Measurements from ENCODE around the gene ZDHHC24. TPM values are rescaled to one million over a fixed set of nuclear protein-coding genes. Genes with fewer than 3 reads are reported as not detected.

ZDHHC24 gene
- total RNA-seq, 1 experiment from 2014 or later: 9.7 TPM

DNA sequence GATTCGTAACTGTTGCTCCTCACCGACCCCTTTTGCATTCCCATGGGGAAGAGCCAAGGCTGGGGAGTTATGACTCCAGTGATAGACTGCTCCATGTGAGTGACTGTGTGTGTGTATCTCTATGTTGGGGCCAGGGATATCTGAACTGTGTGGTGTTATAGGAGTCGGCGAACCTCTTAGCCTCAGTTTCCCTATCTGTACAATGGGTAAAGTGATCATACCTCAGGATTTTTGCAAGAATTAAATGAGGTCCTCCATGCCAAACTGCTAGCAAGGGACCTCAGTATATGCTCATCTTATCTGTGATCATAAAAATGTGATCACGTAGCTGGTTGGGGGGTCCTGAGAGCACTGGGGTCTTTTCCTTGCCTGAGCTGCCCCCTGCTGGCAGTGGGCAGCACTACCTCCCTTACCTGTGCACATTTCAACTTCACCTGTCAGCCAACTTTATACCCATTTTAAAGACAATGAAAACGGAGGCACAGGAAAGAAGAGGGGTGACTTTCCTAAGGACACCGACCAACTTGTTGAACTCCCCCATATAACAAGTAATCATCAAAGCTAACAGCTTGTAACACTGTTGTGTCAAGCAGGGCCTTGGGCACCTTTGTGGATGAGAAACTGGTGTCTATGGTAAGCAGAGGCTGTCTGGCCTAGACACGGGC is 67.0 kb downstream of the ZDHHC24 start:
- POLR2A ChIA-PET (ENCODE audit: low non-redundant PET): interaction anchor here (0.7 kb wide), 1 partner anchor 647 kb away, joined by 3 read pairs; no protein-coding TSS in a partner anchor
- CTCF ChIA-PET: interaction anchor here (0.8 to 1.5 kb wide), 6 partner anchors 12 to 200 kb away, joined by 3 to 12 read pairs (median 3); partner anchors contain the start of gene PELI3
- no peaks in the 10 kb centered on the region for H3K4me1 ChIP-seq (ENCODE audit: insufficient read depth, low read length, poor library complexity, severe bottlenecking)
- peaks cover 10% of the 10 kb centered on the region for H3K36me3 ChIP-seq (ENCODE audit: insufficient read depth, low read length, poor library complexity, severe bottlenecking)
- peak overlapping the region; percentile 87 for H3K4me3 ChIP-seq (ENCODE audit: low read depth, low read length, poor library complexity, severe bottlenecking)
- H3K27ac ChIP-seq (ENCODE audit: low read depth, low read length, poor library complexity, severe bottlenecking): peak overlapping the region; percentile 91
- intact Hi-C loops (cut with micrococcal nuclease; ENCODE audit: unreplicated experiment): loop anchor here (1.0 kb wide), 1 partner anchor 71 kb away; no protein-coding TSS in a partner anchor
- DNase-seq (ENCODE audit: low spot score): peak; percentile 47
- no peak for TF ChIP-seq EZH2 (IDR thresholded peaks at IDR 0.05; ENCODE audit: borderline replicate concordance, low read depth, low read length, poor library complexity, severe bottlenecking)
- TF ChIP-seq, protein P1, sequence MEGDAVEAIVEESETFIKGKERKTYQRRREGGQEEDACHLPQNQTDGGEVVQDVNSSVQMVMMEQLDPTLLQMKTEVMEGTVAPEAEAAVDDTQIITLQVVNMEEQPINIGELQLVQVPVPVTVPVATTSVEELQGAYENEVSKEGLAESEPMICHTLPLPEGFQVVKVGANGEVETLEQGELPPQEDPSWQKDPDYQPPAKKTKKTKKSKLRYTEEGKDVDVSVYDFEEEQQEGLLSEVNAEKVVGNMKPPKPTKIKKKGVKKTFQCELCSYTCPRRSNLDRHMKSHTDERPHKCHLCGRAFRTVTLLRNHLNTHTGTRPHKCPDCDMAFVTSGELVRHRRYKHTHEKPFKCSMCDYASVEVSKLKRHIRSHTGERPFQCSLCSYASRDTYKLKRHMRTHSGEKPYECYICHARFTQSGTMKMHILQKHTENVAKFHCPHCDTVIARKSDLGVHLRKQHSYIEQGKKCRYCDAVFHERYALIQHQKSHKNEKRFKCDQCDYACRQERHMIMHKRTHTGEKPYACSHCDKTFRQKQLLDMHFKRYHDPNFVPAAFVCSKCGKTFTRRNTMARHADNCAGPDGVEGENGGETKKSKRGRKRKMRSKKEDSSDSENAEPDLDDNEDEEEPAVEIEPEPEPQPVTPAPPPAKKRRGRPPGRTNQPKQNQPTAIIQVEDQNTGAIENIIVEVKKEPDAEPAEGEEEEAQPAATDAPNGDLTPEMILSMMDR (conservative IDR thresholded peaks at IDR 0.05; ENCODE audit: low read depth, low read length): peak; percentile 94
- H3K27me3 ChIP-seq (replicated peaks; ENCODE audit: insufficient read depth, low read depth, low read length, poor library complexity): no peaks in the 10 kb centered on the region
- H3K9me3 ChIP-seq (ENCODE audit: low read depth, low read length, poor library complexity, severe bottlenecking): no peaks in the 10 kb centered on the region
- no TSS peak for BruUV-seq (replicated peaks)

DNA sequence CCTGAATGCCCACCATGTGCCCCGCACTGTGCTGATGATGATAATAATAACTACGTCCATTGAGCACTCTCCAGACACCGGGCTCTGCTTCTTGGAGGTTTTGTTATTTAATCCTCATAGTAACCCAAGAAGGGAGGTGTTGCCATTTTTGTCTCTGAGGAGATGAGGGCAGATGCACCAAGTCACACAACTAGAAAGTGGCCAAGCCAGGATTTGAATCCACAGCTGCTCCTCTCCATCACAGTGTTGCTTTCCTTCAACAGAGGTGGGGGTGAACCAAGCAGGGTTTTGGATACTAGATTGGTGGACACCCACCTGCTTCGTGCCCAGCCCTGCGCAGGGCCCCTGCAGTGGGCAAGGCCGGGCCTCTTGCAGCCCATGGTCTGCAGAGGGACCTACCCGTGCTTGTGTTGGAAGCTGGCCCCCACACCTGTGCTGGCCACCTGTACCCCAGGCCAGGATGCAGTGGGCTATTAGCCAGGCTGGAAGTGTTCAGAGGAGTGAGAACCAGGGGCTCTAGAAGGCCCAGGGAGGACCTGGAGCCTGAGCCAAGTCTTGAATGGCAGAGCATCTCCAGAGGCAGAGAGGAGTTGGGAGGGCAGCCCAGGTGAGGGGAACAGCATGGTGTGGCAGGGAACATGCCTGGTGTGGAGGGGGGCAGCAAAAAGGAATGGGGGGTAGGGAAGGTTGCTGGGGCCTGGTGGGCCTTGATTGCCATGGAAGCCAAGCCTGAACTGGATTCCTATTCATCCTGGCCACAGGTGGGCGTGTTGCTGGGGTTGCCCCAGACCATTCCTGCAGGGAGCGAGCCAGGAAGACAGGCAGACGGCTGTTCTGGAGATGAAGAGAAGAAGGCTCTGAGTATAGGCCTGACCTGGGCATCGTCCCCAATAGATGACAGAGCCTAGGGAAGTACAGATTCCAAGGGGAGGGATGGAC is 68.3 kb downstream of the ZDHHC24 start:
- DNase-seq (ENCODE audit: low spot score): no peak
- intact Hi-C loops (cut with micrococcal nuclease; ENCODE audit: unreplicated experiment): no loop called here
- no peaks in the 10 kb centered on the region for H3K4me1 ChIP-seq (ENCODE audit: insufficient read depth, low read length, poor library complexity, severe bottlenecking)
- ChIA-PET CTCF (no interaction called here), POLR2A (ENCODE audit: low non-redundant PET) (no interaction called here)
- no peak overlapping the region for H3K27ac ChIP-seq (ENCODE audit: low read depth, low read length, poor library complexity, severe bottlenecking)
- H3K4me3 ChIP-seq (ENCODE audit: low read depth, low read length, poor library complexity, severe bottlenecking): no peak overlapping the region
- H3K36me3 ChIP-seq (ENCODE audit: insufficient read depth, low read length, poor library complexity, severe bottlenecking): peaks cover 17% of the 10 kb centered on the region
- TF ChIP-seq EZH2 (IDR thresholded peaks at IDR 0.05; ENCODE audit: borderline replicate concordance, low read depth, low read length, poor library complexity, severe bottlenecking): no peak
- TF ChIP-seq, protein P1 (conservative IDR thresholded peaks at IDR 0.05; ENCODE audit: low read depth, low read length): no peak
- BruUV-seq (replicated peaks): no TSS peak
- H3K9me3 ChIP-seq (ENCODE audit: low read depth, low read length, poor library complexity, severe bottlenecking): no peaks in the 10 kb centered on the region
- no peaks in the 10 kb centered on the region for H3K27me3 ChIP-seq (replicated peaks; ENCODE audit: insufficient read depth, low read depth, low read length, poor library complexity)

GRCh38 chr11:66476841-66477251 is 69.0 kb downstream of the ZDHHC24 start:
- Histone ChIP-seq H3K4me1 (ENCODE audit: insufficient read depth, low read length, poor library complexity, severe bottlenecking) (no peaks in the 10 kb centered on the region), H3K27me3 (replicated peaks; ENCODE audit: insufficient read depth, low read depth, low read length, poor library complexity) (no peaks in the 10 kb centered on the region), H3K36me3 (ENCODE audit: insufficient read depth, low read length, poor library complexity, severe bottlenecking) (peaks cover 17% of the 10 kb centered on the region), H3K9me3 (ENCODE audit: low read depth, low read length, poor library complexity, severe bottlenecking) (no peaks in the 10 kb centered on the region), H3K27ac (ENCODE audit: low read depth, low read length, poor library complexity, severe bottlenecking) (no peak overlapping the region), H3K4me3 (ENCODE audit: low read depth, low read length, poor library complexity, severe bottlenecking) (no peak overlapping the region)
- DNase-seq (ENCODE audit: low spot score): no peak
- intact Hi-C loops (cut with micrococcal nuclease; ENCODE audit: unreplicated experiment): no loop called here
- BruUV-seq (replicated peaks): no TSS peak
- POLR2A ChIA-PET (ENCODE audit: low non-redundant PET): interaction anchor here (0.5 kb wide), 1 partner anchor 10 kb away, joined by 8 read pairs; the partner anchor contains the start of gene PELI3
- CTCF ChIA-PET: no interaction called here
- TF ChIP-seq, protein P1 (conservative IDR thresholded peaks at IDR 0.05; ENCODE audit: low read depth, low read length): no peak
- no peak for TF ChIP-seq EZH2 (IDR thresholded peaks at IDR 0.05; ENCODE audit: borderline replicate concordance, low read depth, low read length, poor library complexity, severe bottlenecking)
